DLD1 (cell line): ENCODE measurements around the gene GNG2.

Experiments
- in situ Hi-C: cut with HindIII; loops from 2 replicates; pipeline ENCODE4 v1.10.0; 2017; ENCODE audit warnings: low sequenced_read_pairs

The GNG2 gene

GRCh38 chr14:51855234-51855633 lies 5.2 kb upstream of the GNG2 start:
- in situ Hi-C loops = no loop called here

GRCh38 chr14:51856792-51857296 lies 3.6 kb upstream of the GNG2 start:
- in situ Hi-C loops = no loop called here

- in situ Hi-C loops = no loop called here
Observed at GRCh38 chr14:51859131-51859530, 1.3 kb upstream of the GNG2 start.

- in situ Hi-C loops = no loop called here
Observed at GRCh38 chr14:51860825-51861499, 550 bp downstream of the GNG2 start.

GRCh38 chr14:51862176-51862796 lies 1.9 kb downstream of the GNG2 start:
- in situ Hi-C loops = no loop called here

GRCh38 chr14:51862860-51863259 lies 2.4 kb downstream of the GNG2 start:
- in situ Hi-C loops = no loop called here

- in situ Hi-C loops = no loop called here
Observed at GRCh38 chr14:51865953-51866747, 5.7 kb downstream of the GNG2 start.

GRCh38 chr14:51867741-51868140 lies 7.3 kb downstream of the GNG2 start:
- in situ Hi-C loops = no loop called here

- in situ Hi-C loops = no loop called here
Observed at GRCh38 chr14:51868405-51868804, 8.0 kb downstream of the GNG2 start.

- in situ Hi-C loops = no loop called here
Observed at GRCh38 chr14:51869411-51870100, 9.1 kb downstream of the GNG2 start.

GRCh38 chr14:51870606-51871005 lies 10.2 kb downstream of the GNG2 start:
- in situ Hi-C loops = no loop called here

- in situ Hi-C loops = no loop called here
Observed at GRCh38 chr14:51871846-51872245, 11.4 kb downstream of the GNG2 start.

- in situ Hi-C loops = no loop called here
Observed at GRCh38 chr14:51872396-51872795, 12.0 kb downstream of the GNG2 start.

- in situ Hi-C loops = no loop called here
Observed at GRCh38 chr14:51873221-51873893, 12.9 kb downstream of the GNG2 start.

- in situ Hi-C loops = no loop called here
Observed at GRCh38 chr14:51877810-51878209, 17.4 kb downstream of the GNG2 start.

GRCh38 chr14:51879170-51879569 lies 18.8 kb downstream of the GNG2 start:
- in situ Hi-C loops = no loop called here

- in situ Hi-C loops = no loop called here
Observed at GRCh38 chr14:51880835-51881580, 20.6 kb downstream of the GNG2 start.

GRCh38 chr14:51881636-51882035 lies 21.2 kb downstream of the GNG2 start:
- in situ Hi-C loops = no loop called here

GRCh38 chr14:51883232-51883631 lies 22.8 kb downstream of the GNG2 start:
- in situ Hi-C loops = no loop called here
